Ectodermal cell (in vitro differentiated cells): ENCODE measurements around the gene SHKBP1.
"Not testable (repeated sequence)": the region's sequence is repeated elsewhere in the genome, so short reads cannot be mapped to it uniquely, and the experiment has no call there.

Experiments used
- H3K27ac ChIP-seq: 2 replicates; pipeline ENCODE4 v1.7.0; 2013; ENCODE audit warnings: mild to moderate bottlenecking, low read depth, low read length; ENCODE audit not compliant: insufficient read depth, poor library complexity, severe bottlenecking
- H3K27me3 ChIP-seq: 2 replicates; pipeline ENCODE4 v1.7.0; 2013; ENCODE audit warnings: mild to moderate bottlenecking, low read length; ENCODE audit not compliant: insufficient read depth, control insufficient read depth, poor library complexity, severe bottlenecking
- H3K36me3 ChIP-seq: one replicate; pipeline ENCODE4 v1.7.0; 2013; ENCODE audit warnings: low read length; ENCODE audit not compliant: control insufficient read depth, insufficient read depth
- H3K4me1 ChIP-seq: one replicate; pipeline ENCODE4 v1.7.0; 2013; ENCODE audit warnings: low read length; ENCODE audit not compliant: control insufficient read depth, insufficient read depth
- H3K4me3 ChIP-seq: 2 replicates; pipeline ENCODE4 v1.7.0; 2013; ENCODE audit warnings: low read depth, low read length, control low read depth; ENCODE audit not compliant: insufficient read depth
- H3K9me3 ChIP-seq: 2 replicates; pipeline ENCODE4 v1.7.0; 2013; ENCODE audit warnings: mild to moderate bottlenecking, low read length, moderate library complexity; ENCODE audit not compliant: control insufficient read depth
- WGBS, 2 experiments: methylation state at CpG; one replicate each; pipeline ENCODE4 v1.1.7; 2013; ENCODE audit warnings: missing lambda C conversion rate in 2 of 2; 5-methylcytosine and 5-hydroxymethylcytosine counted together

The SHKBP1 gene

GRCh38 chr19:40556953-40557530 lies 19.6 kb upstream of the SHKBP1 start:
- no peak overlapping the region for H3K27ac ChIP-seq
- no peaks in the 10 kb centered on the region for H3K36me3 ChIP-seq
- H3K4me1 ChIP-seq = no peaks in the 10 kb centered on the region
- WGBS, 2 experiments = 87 to 89% methylated on average over 24 of the region's 24 CpGs
- H3K4me3 ChIP-seq = no peak overlapping the region
- H3K27me3 ChIP-seq = peaks cover 55% of the 10 kb centered on the region
- H3K9me3 ChIP-seq = no peaks in the 10 kb centered on the region

GRCh38 chr19:40559394-40559793 lies 17.3 kb upstream of the SHKBP1 start:
- Histone ChIP-seq H3K4me1 (no peaks in the 10 kb centered on the region), H3K27me3 (peaks cover 42% of the 10 kb centered on the region), H3K9me3 (no peaks in the 10 kb centered on the region), H3K27ac (no peak overlapping the region), H3K36me3 (no peaks in the 10 kb centered on the region), H3K4me3 (no peak overlapping the region)
- WGBS, 2 experiments = 88 to 93% methylated on average over 3 of the region's 3 CpGs

GRCh38 chr19:40560092-40560507 lies 16.6 kb upstream of the SHKBP1 start:
- Histone ChIP-seq H3K9me3 (no peaks in the 10 kb centered on the region), H3K36me3 (no peaks in the 10 kb centered on the region), H3K27ac (no peak overlapping the region), H3K27me3 (peaks cover 42% of the 10 kb centered on the region), H3K4me3 (no peak overlapping the region), H3K4me1 (no peaks in the 10 kb centered on the region)
- 80 to 82% methylated on average over 20 of the region's 20 CpGs for WGBS, 2 experiments

- Histone ChIP-seq H3K9me3 (no peaks in the 10 kb centered on the region), H3K4me1 (no peaks in the 10 kb centered on the region), H3K36me3 (no peaks in the 10 kb centered on the region), H3K4me3 (no peak overlapping the region), H3K27ac (no peak overlapping the region), H3K27me3 (peaks cover 46% of the 10 kb centered on the region)
- WGBS, 2 experiments = 77 to 79% methylated on average over 4 of the region's 4 CpGs
These were observed 14.7 kb upstream of the SHKBP1 start for GRCh38 chr19:40561947-40562346.

- H3K27ac ChIP-seq, H3K36me3 ChIP-seq, H3K9me3 ChIP-seq, H3K4me3 ChIP-seq, H3K4me1 ChIP-seq: not testable (repeated sequence)
- peaks cover 71% of the 10 kb centered on the region for H3K27me3 ChIP-seq
- WGBS, 2 experiments = 88 to 91% methylated on average over 1 of the region's 1 CpG
These were observed 12.1 kb upstream of the SHKBP1 start for GRCh38 chr19:40564535-40564934.

- Histone ChIP-seq H3K36me3 (no peaks in the 10 kb centered on the region), H3K4me1 (peaks cover 4% of the 10 kb centered on the region), H3K27ac (no peak overlapping the region), H3K9me3 (no peaks in the 10 kb centered on the region), H3K27me3 (peaks cover 71% of the 10 kb centered on the region), H3K4me3 (no peak overlapping the region)
- WGBS, 2 experiments = 87 to 90% methylated on average over 7 of the region's 7 CpGs
These were observed 11.3 kb upstream of the SHKBP1 start for GRCh38 chr19:40565355-40565754.

- Histone ChIP-seq H3K4me1 (peaks cover 4% of the 10 kb centered on the region), H3K4me3 (no peak overlapping the region), H3K27ac (no peak overlapping the region), H3K36me3 (no peaks in the 10 kb centered on the region), H3K9me3 (no peaks in the 10 kb centered on the region), H3K27me3 (peaks cover 68% of the 10 kb centered on the region)
- 83 to 86% methylated on average over 14 of the region's 14 CpGs for WGBS, 2 experiments
These were observed 10.7 kb upstream of the SHKBP1 start for GRCh38 chr19:40565910-40566495.

GRCh38 chr19:40567040-40567749 lies 9.5 kb upstream of the SHKBP1 start:
- Histone ChIP-seq H3K4me3 (peak overlapping the region; percentile 28), H3K27me3 (peaks cover 68% of the 10 kb centered on the region), H3K27ac (no peak overlapping the region), H3K9me3 (no peaks in the 10 kb centered on the region), H3K4me1 (peaks cover 4% of the 10 kb centered on the region), H3K36me3 (no peaks in the 10 kb centered on the region)
- WGBS, 2 experiments = 34 to 35% methylated on average over 18 to 20 of the region's 20 CpGs

GRCh38 chr19:40567750-40568494 lies 8.8 kb upstream of the SHKBP1 start:
- H3K27ac ChIP-seq = no peak overlapping the region
- H3K27me3 ChIP-seq = peaks cover 64% of the 10 kb centered on the region
- WGBS, 2 experiments = 7% methylated on average over 70 of the region's 70 CpGs
- peak overlapping the region; percentile 28 for H3K4me3 ChIP-seq
- H3K4me1 ChIP-seq = peaks cover 4% of the 10 kb centered on the region
- H3K9me3 ChIP-seq = no peaks in the 10 kb centered on the region
- no peaks in the 10 kb centered on the region for H3K36me3 ChIP-seq
